Subcutaneous abdominal adipose tissue (tissue), 5 donors: ENCODE results near the gene MAP2K6.

Experiments
- H3K27ac ChIP-seq: one replicate; pipeline ENCODE4 v1.7.0; 2013; ENCODE audit warnings: low read depth, mild to moderate bottlenecking, inconsistent platforms, low read length, moderate library complexity
- H3K27me3 ChIP-seq, 5 donors: one replicate each; pipeline ENCODE4 v1.7.0; 2013; ENCODE audit warnings: low read length in 5 of 5, inconsistent platforms in 1 of 5; ENCODE audit not compliant: control insufficient read depth in 5 of 5, insufficient read depth in 4 of 5
- H3K36me3 ChIP-seq, 5 donors: one replicate each; pipeline ENCODE4 v1.7.0; 2013; ENCODE audit warnings: low read length in 5 of 5; ENCODE audit not compliant: control insufficient read depth in 5 of 5, insufficient read depth in 5 of 5
- H3K4me1 ChIP-seq, 5 donors: one replicate each; pipeline ENCODE4 v1.7.0; 2013; ENCODE audit warnings: low read length in 5 of 5, mild to moderate bottlenecking in 3 of 5, moderate library complexity in 1 of 5; ENCODE audit not compliant: control insufficient read depth in 5 of 5, insufficient read depth in 5 of 5
- H3K4me3 ChIP-seq, 5 donors: one replicate each; pipeline ENCODE4 v1.7.0; 2013; ENCODE audit warnings: low read length in 5 of 5, low read depth in 1 of 5
- H3K9ac ChIP-seq, 5 donors: one replicate each; pipeline ENCODE4 v1.7.0; 2013; ENCODE audit warnings: low read length in 5 of 5, mild to moderate bottlenecking in 4 of 5, moderate library complexity in 3 of 5
- H3K9me3 ChIP-seq, 5 donors: one replicate each; pipeline ENCODE4 v1.7.0; 2013; ENCODE audit warnings: low read length in 5 of 5; ENCODE audit not compliant: control insufficient read depth in 5 of 5
- donor health status: healthy.
- donor health status: healthy.
- donor health status: healthy.
- donor health status: healthy.
- donor health status: healthy.

MAP2K6 gene

GRCh38 chr17:69480245-69480644 is 65.7 kb downstream of the MAP2K6 start:
- peak overlapping the region; percentile 27 for H3K27ac ChIP-seq
- H3K36me3 ChIP-seq: no peaks in the 10 kb centered on the region
- no peaks in the 10 kb centered on the region for H3K27me3 ChIP-seq
- H3K9ac ChIP-seq: no peak overlapping the region
- peak overlapping the region in 1 of 5 donors; percentile 31 for H3K4me3 ChIP-seq
- no peaks in the 10 kb centered on the region for H3K9me3 ChIP-seq
- peaks cover 3 to 24% (median 17%) of the 10 kb centered on the region in 5 donors for H3K4me1 ChIP-seq

- Histone ChIP-seq H3K36me3 (no peaks in the 10 kb centered on the region), H3K4me1 (peaks cover 7 to 32% (median 24%) of the 10 kb centered on the region in 5 donors), H3K4me3 (peak overlapping the region in 4 of 5 donors; percentile 6 to 54 (median 24)), H3K27ac (peak overlapping the region; percentile 15), H3K27me3 (no peaks in the 10 kb centered on the region), H3K9ac (peak overlapping the region in 1 of 5 donors; percentile 35), H3K9me3 (no peaks in the 10 kb centered on the region)
Observed at GRCh38 chr17:69485251-69485661, 70.8 kb downstream of the MAP2K6 start.

- H3K27ac ChIP-seq: peak overlapping the region; percentile 15
Observed at GRCh38 chr17:69485901-69486643, 71.6 kb downstream of the MAP2K6 start.

GRCh38 chr17:69486779-69487637 is 72.5 kb downstream of the MAP2K6 start:
- Histone ChIP-seq H3K4me3 (no peak overlapping the region), H3K27ac (no peak overlapping the region), H3K9me3 (no peaks in the 10 kb centered on the region), H3K4me1 (peaks cover 6 to 27% (median 20%) of the 10 kb centered on the region in 5 donors), H3K27me3 (no peaks in the 10 kb centered on the region), H3K36me3 (no peaks in the 10 kb centered on the region), H3K9ac (no peak overlapping the region)

More at GRCh38 chr17:69485901-69486643, 71.6 kb downstream of the MAP2K6 start:
- H3K27me3 ChIP-seq: no peaks in the 10 kb centered on the region
- H3K36me3 ChIP-seq: no peaks in the 10 kb centered on the region
- H3K9ac ChIP-seq: peak overlapping the region in 1 of 5 donors; percentile 35
- no peaks in the 10 kb centered on the region for H3K9me3 ChIP-seq
- no peak overlapping the region for H3K4me3 ChIP-seq
- peaks cover 6 to 27% (median 20%) of the 10 kb centered on the region in 5 donors for H3K4me1 ChIP-seq

GRCh38 chr17:69489313-69489712 is 74.8 kb downstream of the MAP2K6 start:
- no peaks in the 10 kb centered on the region for H3K27me3 ChIP-seq
- no peak overlapping the region for H3K4me3 ChIP-seq
- H3K9ac ChIP-seq: no peak overlapping the region
- H3K27ac ChIP-seq: no peak overlapping the region
- no peaks in the 10 kb centered on the region for H3K9me3 ChIP-seq
- H3K4me1 ChIP-seq: peaks cover 6 to 30% (median 21%) of the 10 kb centered on the region in 5 donors
- no peaks in the 10 kb centered on the region for H3K36me3 ChIP-seq

GRCh38 chr17:69492410-69493071 is 78.0 kb downstream of the MAP2K6 start:
- Histone ChIP-seq H3K9ac (no peak overlapping the region), H3K27me3 (no peaks in the 10 kb centered on the region), H3K9me3 (no peaks in the 10 kb centered on the region), H3K36me3 (no peaks in the 10 kb centered on the region), H3K4me1 (peaks cover 0 to 7% (median 5%) of the 10 kb centered on the region in 5 donors), H3K4me3 (no peak overlapping the region), H3K27ac (no peak overlapping the region)

GRCh38 chr17:69495787-69496186 is 81.3 kb downstream of the MAP2K6 start:
- Histone ChIP-seq H3K9ac (no peak overlapping the region), H3K9me3 (no peaks in the 10 kb centered on the region), H3K36me3 (no peaks in the 10 kb centered on the region), H3K27ac (no peak overlapping the region), H3K4me1 (peaks cover 0 to 10% (median 8%) of the 10 kb centered on the region in 5 donors), H3K4me3 (no peak overlapping the region), H3K27me3 (no peaks in the 10 kb centered on the region)

- Histone ChIP-seq H3K9ac (no peak overlapping the region), H3K9me3 (no peaks in the 10 kb centered on the region), H3K4me3 (no peak overlapping the region), H3K4me1 (peaks cover 0 to 22% (median 22%) of the 10 kb centered on the region in 5 donors), H3K36me3 (no peaks in the 10 kb centered on the region), H3K27ac (no peak overlapping the region), H3K27me3 (no peaks in the 10 kb centered on the region)
Observed at GRCh38 chr17:69497161-69497560, 82.7 kb downstream of the MAP2K6 start.

GRCh38 chr17:69499318-69499717 is 84.8 kb downstream of the MAP2K6 start:
- peaks cover 0 to 23% (median 21%) of the 10 kb centered on the region in 5 donors for H3K4me1 ChIP-seq
- H3K36me3 ChIP-seq: no peaks in the 10 kb centered on the region
- no peaks in the 10 kb centered on the region for H3K27me3 ChIP-seq
- no peaks in the 10 kb centered on the region for H3K9me3 ChIP-seq
- H3K9ac ChIP-seq: no peak overlapping the region
- no peak overlapping the region for H3K27ac ChIP-seq
- H3K4me3 ChIP-seq: no peak overlapping the region
